ENCODE measurements around the gene FRMPD2.

Gene FRMPD2

GRCh38 chr10:48254750-48255512 is 19.6 kb downstream of the FRMPD2 start:
- Histone ChIP-seq H4K20me1 (no peaks in the 10 kb centered on the region), H3K4me3 (no peak overlapping the region), H3K4me2 (no peak overlapping the region), H3K4me1 (peaks cover 16% of the 10 kb centered on the region), H3K27ac (no peak overlapping the region), H3K9ac (no peak overlapping the region), H3K27me3 (no peaks in the 10 kb centered on the region), H3K9me3 (no peaks in the 10 kb centered on the region), H3K36me3 (no peaks in the 10 kb centered on the region)
- no peak for TF ChIP-seq Cebpa-rat (IDR thresholded peaks at IDR 0.05)

GRCh38 chr10:48253970-48254657 is 20.4 kb downstream of the FRMPD2 start:
- Histone ChIP-seq H3K9me3 (no peaks in the 10 kb centered on the region), H3K4me1 (peaks cover 16% of the 10 kb centered on the region), H3K9ac (no peak overlapping the region), H3K4me3 (no peak overlapping the region), H3K4me2 (no peak overlapping the region), H4K20me1 (no peaks in the 10 kb centered on the region), H3K27me3 (no peaks in the 10 kb centered on the region), H3K27ac (no peak overlapping the region), H3K36me3 (no peaks in the 10 kb centered on the region)
- no peak for TF ChIP-seq Cebpa-rat (IDR thresholded peaks at IDR 0.05)

GRCh38 chr10:48252354-48252650 is 22.2 kb downstream of the FRMPD2 start:
- Histone ChIP-seq H3K36me3 (no peaks in the 10 kb centered on the region), H3K9ac (no peak overlapping the region), H3K27me3 (no peaks in the 10 kb centered on the region), H3K9me3 (no peaks in the 10 kb centered on the region), H3K4me3 (no peak overlapping the region), H3K4me2 (no peak overlapping the region), H3K4me1 (peaks cover 33% of the 10 kb centered on the region), H4K20me1 (no peaks in the 10 kb centered on the region), H3K27ac (no peak overlapping the region)
- no peak for TF ChIP-seq Cebpa-rat (IDR thresholded peaks at IDR 0.05)

DNA sequence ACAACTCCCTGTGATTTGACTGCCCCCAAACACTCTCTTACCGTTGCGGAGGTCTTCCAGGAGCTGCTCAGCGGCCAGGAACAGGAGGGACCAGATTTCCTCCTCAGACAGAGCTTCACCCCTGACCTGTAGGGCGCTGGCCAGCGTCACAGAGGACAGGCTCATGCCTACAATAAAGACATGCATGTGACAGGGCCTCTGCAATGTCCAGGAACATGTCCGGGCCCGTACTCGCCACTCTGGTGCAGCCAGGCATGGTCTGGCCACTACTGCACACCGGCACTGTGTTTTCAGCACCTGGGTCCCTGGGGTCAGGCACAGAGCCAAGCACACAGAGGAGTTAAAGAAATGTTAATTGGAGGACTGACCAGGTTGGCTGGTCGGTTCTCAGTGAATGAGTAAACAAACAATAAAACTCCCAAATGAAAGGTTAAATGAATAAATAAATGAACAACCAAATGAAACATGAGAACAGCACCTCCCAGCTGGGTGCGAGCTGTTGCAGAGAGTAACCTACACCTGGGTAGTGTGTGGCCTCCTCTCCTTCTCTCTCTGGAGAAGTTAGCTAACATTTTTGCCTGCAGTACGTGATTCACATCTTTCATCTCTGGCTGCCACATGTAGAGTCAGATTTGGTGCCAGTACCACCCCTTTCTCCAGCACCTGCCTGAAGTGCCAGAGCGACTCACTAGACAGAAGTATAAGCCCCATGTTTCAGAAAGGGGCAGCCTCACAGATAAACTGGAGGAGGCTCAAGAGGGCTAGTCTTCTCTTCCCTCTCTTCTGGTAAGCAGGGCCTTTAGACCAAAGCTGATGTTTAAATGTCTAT is 22.8 kb downstream of the FRMPD2 start:
- no peaks in the 10 kb centered on the region for H3K36me3 ChIP-seq
- no peak overlapping the region for H3K4me3 ChIP-seq
- no peaks in the 10 kb centered on the region for H4K20me1 ChIP-seq
- H3K9me3 ChIP-seq, result no peaks in the 10 kb centered on the region
- no peak overlapping the region for H3K27ac ChIP-seq
- no peaks in the 10 kb centered on the region for H3K27me3 ChIP-seq
- peaks cover 32% of the 10 kb centered on the region for H3K4me1 ChIP-seq
- H3K4me2 ChIP-seq, result no peak overlapping the region
- no peak for TF ChIP-seq Cebpa-rat (IDR thresholded peaks at IDR 0.05)
- no peak overlapping the region for H3K9ac ChIP-seq

DNA sequence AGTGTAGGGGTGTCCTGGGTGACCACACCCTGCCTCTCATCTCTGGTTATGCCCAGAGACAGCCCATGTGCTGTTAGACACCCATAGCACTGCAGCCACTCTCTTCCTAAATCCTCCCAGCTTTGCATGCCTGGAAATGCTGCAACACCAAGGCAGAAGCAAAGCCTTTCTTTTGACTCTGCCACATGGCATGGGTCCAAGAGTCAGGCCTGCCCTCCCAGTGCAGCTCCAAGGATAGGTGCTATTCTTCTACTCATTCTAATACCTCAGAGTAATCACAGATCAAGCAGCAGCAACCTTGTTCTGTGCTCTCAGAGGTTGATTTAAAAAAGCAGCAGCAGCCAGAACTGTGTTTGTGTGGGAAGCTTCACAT is 23.4 kb downstream of the FRMPD2 start:
- no peak overlapping the region for H3K4me2 ChIP-seq
- H3K27ac ChIP-seq, result no peak overlapping the region
- no peak for TF ChIP-seq Cebpa-rat (IDR thresholded peaks at IDR 0.05)

DNA sequence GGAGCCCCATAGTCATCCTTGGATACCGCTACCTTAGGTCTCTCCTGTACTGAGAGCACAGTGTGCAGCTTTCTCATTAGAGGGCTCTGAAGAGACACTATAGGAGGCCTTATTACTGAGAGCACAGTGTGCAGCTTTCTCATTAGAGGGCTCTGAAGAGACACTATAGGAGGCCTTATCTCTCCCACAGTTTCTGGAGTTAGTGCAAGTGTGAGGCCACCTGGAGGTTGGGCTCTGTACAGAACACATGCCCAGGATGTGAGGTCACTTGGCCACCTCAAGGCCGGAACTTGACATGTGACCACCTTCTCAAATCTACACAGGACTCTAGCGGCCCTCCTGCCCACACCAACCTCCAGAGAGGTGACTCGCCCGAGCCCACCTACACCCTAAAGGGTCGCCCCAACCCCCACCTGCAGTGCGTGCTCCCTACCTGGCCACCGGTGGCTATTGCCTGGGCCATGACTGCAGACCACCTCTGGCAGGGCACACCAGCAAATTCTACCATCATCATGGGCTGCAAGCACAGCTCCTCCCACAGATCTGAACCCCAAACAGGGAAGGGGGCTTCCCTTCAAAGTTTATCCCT is 24.6 kb downstream of the FRMPD2 start:
- Histone ChIP-seq H3K27ac (no peak overlapping the region), H3K4me2 (no peak overlapping the region), H3K36me3 (no peaks in the 10 kb centered on the region), H4K20me1 (no peaks in the 10 kb centered on the region), H3K27me3 (no peaks in the 10 kb centered on the region), H3K4me1 (peaks cover 27% of the 10 kb centered on the region), H3K4me3 (no peak overlapping the region), H3K9ac (no peak overlapping the region), H3K9me3 (no peaks in the 10 kb centered on the region)
- no peak for TF ChIP-seq Cebpa-rat (IDR thresholded peaks at IDR 0.05)

More for the DNA sequence above, 23.4 kb downstream of the FRMPD2 start:
- Histone ChIP-seq H3K4me3 (no peak overlapping the region), H3K9ac (no peak overlapping the region), H3K36me3 (no peaks in the 10 kb centered on the region), H4K20me1 (no peaks in the 10 kb centered on the region), H3K9me3 (no peaks in the 10 kb centered on the region), H3K4me1 (peaks cover 27% of the 10 kb centered on the region), H3K27me3 (no peaks in the 10 kb centered on the region)

DNA sequence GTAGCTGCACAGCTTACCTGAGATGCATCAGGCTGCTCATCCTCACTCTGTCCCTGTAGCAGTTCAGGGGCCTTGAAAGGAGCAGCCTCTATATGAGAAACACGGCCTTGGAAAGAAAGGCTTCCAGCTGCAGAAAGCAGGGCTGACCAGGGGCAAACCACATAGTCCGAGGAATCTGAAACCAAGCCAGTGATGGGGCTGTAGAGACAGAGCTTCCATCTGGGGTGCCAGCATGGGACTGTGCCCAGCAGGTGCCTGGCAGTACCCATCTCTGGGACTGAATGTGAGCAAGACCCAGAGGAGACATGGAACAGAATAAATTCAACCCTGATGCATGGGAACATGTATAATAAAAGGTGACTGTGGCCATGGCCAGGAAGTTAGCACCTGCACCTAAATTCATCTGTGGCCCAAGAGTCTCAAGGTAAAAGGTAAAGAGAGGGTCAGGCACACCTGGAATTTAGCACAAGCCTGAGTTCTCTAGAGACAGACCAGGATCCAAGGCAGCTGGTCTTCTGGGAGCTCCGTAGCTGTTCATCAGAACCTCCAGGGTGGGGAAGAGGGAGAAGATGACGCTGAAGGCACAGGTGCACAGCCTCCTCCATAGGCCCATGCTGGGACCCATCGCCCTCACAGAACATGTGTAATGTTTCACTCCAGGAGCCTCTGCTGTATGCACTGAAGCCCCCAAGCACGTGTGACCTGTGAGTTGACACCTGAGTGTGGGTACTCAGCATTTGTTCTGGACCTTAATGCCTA is 25.3 kb downstream of the FRMPD2 start:
- H4K20me1 ChIP-seq, result no peaks in the 10 kb centered on the region
- TF ChIP-seq Cebpa-rat (IDR thresholded peaks at IDR 0.05), result no peak
- no peaks in the 10 kb centered on the region for H3K27me3 ChIP-seq
- H3K9me3 ChIP-seq, result no peaks in the 10 kb centered on the region
- no peak overlapping the region for H3K4me3 ChIP-seq
- H3K4me1 ChIP-seq, result peaks cover 27% of the 10 kb centered on the region
- no peak overlapping the region for H3K4me2 ChIP-seq
- no peak overlapping the region for H3K27ac ChIP-seq
- H3K36me3 ChIP-seq, result no peaks in the 10 kb centered on the region
- H3K9ac ChIP-seq, result no peak overlapping the region

DNA sequence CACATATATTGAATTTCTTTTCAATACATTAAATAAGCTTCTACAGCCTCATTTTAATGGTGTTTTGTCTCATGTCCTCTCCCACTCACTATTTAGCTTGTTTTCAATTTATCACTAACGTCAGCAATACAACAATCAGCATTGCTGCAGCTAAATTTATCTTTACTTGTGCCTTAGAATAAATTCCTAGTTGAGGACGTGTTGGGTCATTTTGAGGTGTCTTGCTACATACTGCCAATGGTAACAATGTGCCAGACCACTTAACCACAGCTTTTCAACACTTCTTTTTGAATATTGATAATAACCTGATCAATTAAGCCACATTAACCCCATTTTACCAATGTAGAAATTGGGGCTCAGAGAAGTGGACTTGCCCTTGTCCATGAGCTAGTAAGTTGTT is 26.0 kb downstream of the FRMPD2 start:
- no peak for TF ChIP-seq Cebpa-rat (IDR thresholded peaks at IDR 0.05)
- Histone ChIP-seq H4K20me1 (no peaks in the 10 kb centered on the region), H3K9ac (no peak overlapping the region), H3K27me3 (no peaks in the 10 kb centered on the region), H3K27ac (no peak overlapping the region), H3K4me2 (peak overlapping the region; percentile 69), H3K9me3 (no peaks in the 10 kb centered on the region), H3K36me3 (no peaks in the 10 kb centered on the region), H3K4me3 (no peak overlapping the region), H3K4me1 (peaks cover 33% of the 10 kb centered on the region)

GRCh38 chr10:48247680-48248079 is 26.8 kb downstream of the FRMPD2 start:
- no peak overlapping the region for H3K9ac ChIP-seq
- H3K4me3 ChIP-seq, result no peak overlapping the region
- no peaks in the 10 kb centered on the region for H4K20me1 ChIP-seq
- peaks cover 33% of the 10 kb centered on the region for H3K4me1 ChIP-seq
- peak overlapping the region; percentile 69 for H3K4me2 ChIP-seq
- no peaks in the 10 kb centered on the region for H3K9me3 ChIP-seq
- H3K27me3 ChIP-seq, result no peaks in the 10 kb centered on the region
- no peak overlapping the region for H3K27ac ChIP-seq
- TF ChIP-seq Cebpa-rat (IDR thresholded peaks at IDR 0.05), result no peak
- no peaks in the 10 kb centered on the region for H3K36me3 ChIP-seq

Measured in BLaER1 (cell line).